CD14-positive monocyte (primary cell): ENCODE measurements around the gene GSE1. TPM values are rescaled to one million over a fixed set of nuclear protein-coding genes. Genes with fewer than 3 reads are reported as not detected.

Source experiments
- DNase-seq, 3 donors: peaks; one replicate each; pipeline ENCODE4 v3.0.0-alpha.2; 2011 to 2022
- H2AFZ ChIP-seq: 2 replicates; pipeline ENCODE4 v1.6.0; 2012; ENCODE audit warnings: mild to moderate bottlenecking, low read depth, low read length, inconsistent platforms; ENCODE audit not compliant: insufficient read depth, poor library complexity, severe bottlenecking
- H3K27ac ChIP-seq, 2 donors: 1 replicate in 1 of 2; 2 replicates in 1 of 2; pipeline ENCODE4 v1.5.1; 2012 to 2013; ENCODE audit warnings: low read length in 2 of 2, control low read depth in 1 of 2, inconsistent platforms in 1 of 2, low read depth in 1 of 2, mild to moderate bottlenecking in 1 of 2
- H3K27me3 ChIP-seq, 2 donors: one replicate each; pipeline versions ENCODE4 v1.6.0 to v1.6.1; 2011 to 2013; ENCODE audit warnings: low read length in 2 of 2; ENCODE audit not compliant: control insufficient read depth in 2 of 2, insufficient read depth in 2 of 2
- H3K36me3 ChIP-seq, 2 donors: replicated peaks in 1 of 2; 1 replicate in 1 of 2; 2 replicates in 1 of 2; pipeline versions ENCODE4 v1.5.1 to v1.6.1; 2012 to 2013; ENCODE audit warnings: low read length in 2 of 2, control low read depth in 1 of 2, inconsistent platforms in 1 of 2, mild to moderate bottlenecking in 1 of 2; ENCODE audit not compliant: insufficient read depth in 2 of 2, control insufficient read depth in 1 of 2
- H3K4me1 ChIP-seq, 2 donors: 1 replicate in 1 of 2; 2 replicates in 1 of 2; pipeline versions ENCODE4 v1.5.1 to v1.6.1; 2012 to 2013; ENCODE audit warnings: low read length in 2 of 2, control low read depth in 1 of 2, inconsistent platforms in 1 of 2, mild to moderate bottlenecking in 1 of 2, moderate library complexity in 1 of 2; ENCODE audit not compliant: insufficient read depth in 2 of 2, control insufficient read depth in 1 of 2
- H3K4me2 ChIP-seq: replicated peaks from 2 replicates; pipeline ENCODE3; 2012; ENCODE audit warnings: low read length, moderate library complexity, mild to moderate bottlenecking; ENCODE audit not compliant: poor library complexity, severe bottlenecking; ENCODE audit errors: extremely low read depth
- H3K4me3 ChIP-seq, 3 experiments: fragments of 200-600 bp in 1 of 3; sonication (generic) in 1 of 3; replicated peaks in 1 of 3; 1 replicate in 2 of 3; 2 replicates in 1 of 3; pipeline ENCODE4 v1.5.1; 2011 to 2013; ENCODE audit warnings: low read length in 3 of 3, mild to moderate bottlenecking in 3 of 3, control low read depth in 2 of 3, low read depth in 2 of 3, inconsistent platforms in 1 of 3, moderate library complexity in 1 of 3
- H3K79me2 ChIP-seq: 2 replicates; pipeline ENCODE4 v1.6.0; 2012; ENCODE audit warnings: mild to moderate bottlenecking, control low read depth, inconsistent platforms, low read length, moderate library complexity; ENCODE audit not compliant: insufficient read depth
- H3K9ac ChIP-seq: 2 replicates; pipeline ENCODE4 v1.6.0; 2017; ENCODE audit warnings: low read length, mild to moderate bottlenecking; ENCODE audit not compliant: insufficient read depth, poor library complexity, severe bottlenecking
- H3K9me3 ChIP-seq, 2 donors: replicated peaks in 1 of 2; 1 replicate in 1 of 2; 2 replicates in 1 of 2; pipeline versions ENCODE4 v1.5.1 to v1.6.1; 2012 to 2013; ENCODE audit warnings: low read length in 2 of 2, control low read depth in 1 of 2; ENCODE audit not compliant: control insufficient read depth in 1 of 2, insufficient read depth in 1 of 2
- H4K20me1 ChIP-seq: 2 replicates; pipeline ENCODE4 v1.6.0; 2012; ENCODE audit warnings: mild to moderate bottlenecking, low read length, control low read depth, moderate library complexity; ENCODE audit not compliant: insufficient read depth
- H3K27ac Mint-ChIP-seq, 7 donors: one replicate each; pipeline ENCODE4 v1.8.0; 2020; ENCODE audit warnings: mild to moderate bottlenecking in 7 of 7, mixed read lengths in 7 of 7, moderate library complexity in 6 of 7, inconsistent platforms in 2 of 7
- H3K27me3 Mint-ChIP-seq, 3 donors: one replicate each; pipeline ENCODE4 v1.8.0; 2021 to 2022; ENCODE audit warnings: low read depth in 3 of 3, mild to moderate bottlenecking in 3 of 3, mixed read lengths in 3 of 3, moderate library complexity in 3 of 3, inconsistent platforms in 1 of 3
- H3K36me3 Mint-ChIP-seq, 2 donors: one replicate each; pipeline ENCODE4 v1.8.0; 2020; ENCODE audit warnings: mixed read lengths in 2 of 2, inconsistent platforms in 1 of 2, mild to moderate bottlenecking in 1 of 2
- H3K4me1 Mint-ChIP-seq: one replicate; pipeline ENCODE4 v1.8.0; 2020; ENCODE audit warnings: mild to moderate bottlenecking, mixed read lengths
- H3K4me3 Mint-ChIP-seq, 2 donors: one replicate each; pipeline ENCODE4 v1.8.0; 2020; ENCODE audit warnings: mild to moderate bottlenecking in 2 of 2, mixed read lengths in 2 of 2, moderate library complexity in 1 of 2
- H3K9me3 Mint-ChIP-seq, 7 donors: one replicate each; pipeline ENCODE4 v1.8.0; 2020 to 2022; ENCODE audit warnings: mixed read lengths in 7 of 7, mild to moderate bottlenecking in 6 of 7, moderate library complexity in 6 of 7, inconsistent platforms in 2 of 7
- CTCF ChIP-seq: fragments of 200-600 bp; IDR thresholded peaks from one replicate; pipeline ENCODE4 v1.8.0; 2022; ENCODE audit warnings: antibody characterized with exemption, mild to moderate bottlenecking
- WGBS: methylation state at CpG from one replicate; pipeline ENCODE4 v1.1.5; 2013; ENCODE audit warnings: missing lambda C conversion rate; ENCODE audit not compliant: insufficient coverage; 5-methylcytosine and 5-hydroxymethylcytosine counted together
- intact Hi-C, 2 donors: fragments of 100-400 bp; cut with micrococcal nuclease; formaldehyde crosslinking; loops; one replicate each; pipeline versions ENCODE4 v1.15.0 to v1.15.1; 2023
- polyA plus RNA-seq, 3 donors: library from polyadenylated mRNA; depleted of rRNA in 1 of 3; unstranded in 2 of 3; stranded (reverse) in 1 of 3; fragments of 300-500 nt in 2 of 3; fragments of >200 nt in 1 of 3; fragmentation: Illumina TruSeq in 2 of 3; gene quantifications; 1 replicate in 2 of 3; 2 replicates in 1 of 3; pipeline ENCODE4 v1.2.3, GENCODE V29; 2012 to 2021

The GSE1 gene
- polyA plus RNA-seq, 3 donors: 0.67 to 38.9 (median 0.86) TPM

GRCh38 chr16:85605051-85605911, 7.8 kb upstream of the GSE1 start:
- Histone ChIP-seq H3K27ac (no peak overlapping the region), H4K20me1 (peaks cover 96% of the 10 kb centered on the region), H3K79me2 (peaks cover 70% of the 10 kb centered on the region), H3K4me2 (no peak overlapping the region), H3K9me3 (no peaks in the 10 kb centered on the region), H3K27me3 (no peaks in the 10 kb centered on the region), H2AFZ (no peak overlapping the region), H3K9ac (no peak overlapping the region), H3K36me3 (peaks cover 3 to 10% of the 10 kb centered on the region in 2 donors), H3K4me3 (no peak overlapping the region), H3K4me1 (peaks cover 20 to 32% of the 10 kb centered on the region in 2 donors)
- no peaks in the 10 kb centered on the region for H3K9me3 Mint-ChIP-seq
- peaks cover 25 to 30% of the 10 kb centered on the region in 2 donors for H3K36me3 Mint-ChIP-seq
- no peak for TF ChIP-seq CTCF
- DNase-seq: no peak
- no peak overlapping the region for H3K4me3 Mint-ChIP-seq
- H3K4me1 Mint-ChIP-seq: peaks cover 39% of the 10 kb centered on the region
- H3K27me3 Mint-ChIP-seq: peaks cover 4 to 10% (median 5%) of the 10 kb centered on the region in 3 donors
- WGBS: 85% methylated on average over 11 of the region's 28 CpGs
- no peak overlapping the region for H3K27ac Mint-ChIP-seq
- intact Hi-C loops: loop anchor here in 1 of 2 donors (5.0 kb wide), 1 partner anchor 33 kb away; no protein-coding TSS in a partner anchor

- Histone ChIP-seq H3K79me2 (peaks cover 71% of the 10 kb centered on the region), H3K27ac (no peak overlapping the region), H3K9ac (no peak overlapping the region), H2AFZ (no peak overlapping the region), H3K27me3 (no peaks in the 10 kb centered on the region), H4K20me1 (peaks cover 95% of the 10 kb centered on the region), H3K36me3 (peaks cover 3 to 10% of the 10 kb centered on the region in 2 donors), H3K4me3 (no peak overlapping the region), H3K9me3 (no peaks in the 10 kb centered on the region), H3K4me2 (no peak overlapping the region), H3K4me1 (peaks cover 28 to 41% of the 10 kb centered on the region in 2 donors)
- H3K4me3 Mint-ChIP-seq: no peak overlapping the region
- no peak overlapping the region for H3K27ac Mint-ChIP-seq
- peaks cover 0 to 1% (median 0%) of the 10 kb centered on the region in 7 donors for H3K9me3 Mint-ChIP-seq
- H3K4me1 Mint-ChIP-seq: peaks cover 43% of the 10 kb centered on the region
- H3K27me3 Mint-ChIP-seq: peaks cover 4 to 10% (median 5%) of the 10 kb centered on the region in 3 donors
- peaks cover 25 to 26% of the 10 kb centered on the region in 2 donors for H3K36me3 Mint-ChIP-seq
- 89% methylated on average over 17 of the region's 22 CpGs for WGBS
- TF ChIP-seq CTCF: no peak
- no peak for DNase-seq
- intact Hi-C loops: loop anchor here in 1 of 2 donors (5.0 kb wide), 1 partner anchor 34 kb away; no protein-coding TSS in a partner anchor
These were observed 6.9 kb upstream of the GSE1 start for GRCh38 chr16:85605912-85606841.
